Muscle of back (tissue), 11 donors: ENCODE results near the gene PRR30. TPM values are rescaled to one million over a fixed set of nuclear protein-coding genes. Genes with fewer than 3 reads are reported as not detected.
"Not testable (repeated sequence)": the region's sequence is repeated elsewhere in the genome, so short reads cannot be mapped to it uniquely, and the experiment has no call there.

ENCODE experiments used
- DNase-seq, 3 donors: peaks; one replicate each; pipeline versions ENCODE4 v3.0.0 to v3.0.0-alpha.2; 2013
- polyA plus RNA-seq, 10 donors: library from polyadenylated mRNA; unstranded; fragments of 120-200 nt; gene quantifications; one replicate each; pipeline ENCODE4 v1.2.1, GENCODE V29; 2013; ENCODE audit not compliant: insufficient read length in 10 of 10

PRR30 gene
- polyA plus RNA-seq, 10 donors: not detected

DNA sequence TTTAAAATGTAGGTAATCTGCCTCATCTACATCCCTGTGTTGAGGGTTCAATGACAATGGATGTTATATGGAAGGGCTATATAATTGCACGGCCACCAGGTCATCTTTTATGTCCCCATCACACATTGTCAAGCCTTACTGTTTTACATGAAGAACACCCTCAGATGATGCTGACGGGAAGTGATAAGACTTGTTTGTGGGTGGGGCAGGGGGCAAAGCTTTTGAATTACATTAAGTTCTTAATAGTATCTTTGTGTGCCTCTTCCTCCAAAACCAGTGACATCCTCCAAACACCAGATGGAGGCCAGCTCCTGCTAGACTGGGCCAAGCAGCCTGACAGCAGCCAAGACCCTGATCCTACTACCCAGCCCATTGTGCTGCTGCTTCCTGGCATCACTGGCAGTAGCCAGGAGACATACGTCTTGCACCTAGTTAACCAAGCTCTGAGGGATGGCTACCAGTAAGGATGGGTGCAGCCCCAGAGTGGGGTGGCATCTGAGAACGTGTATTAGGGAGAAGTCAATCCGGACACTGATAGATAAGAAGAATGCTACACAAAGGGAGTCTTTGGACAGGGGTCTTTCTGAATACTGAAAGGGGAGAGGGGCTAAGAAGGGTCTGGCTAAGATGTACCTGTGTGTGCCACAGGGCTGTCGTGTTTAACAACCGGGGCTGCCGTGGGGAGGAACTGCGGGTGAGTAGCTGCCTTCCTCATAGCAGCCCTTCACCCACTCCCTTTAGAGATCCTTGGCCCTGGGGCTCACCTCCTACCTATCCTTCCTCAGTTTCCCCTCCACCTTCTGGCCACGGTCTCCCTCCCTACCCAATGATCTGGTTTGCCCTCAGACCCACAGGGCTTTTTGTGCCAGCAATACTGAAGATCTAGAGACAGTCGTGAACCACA is 10.3 kb downstream of the PRR30 start:
- no peak for DNase-seq

DNA sequence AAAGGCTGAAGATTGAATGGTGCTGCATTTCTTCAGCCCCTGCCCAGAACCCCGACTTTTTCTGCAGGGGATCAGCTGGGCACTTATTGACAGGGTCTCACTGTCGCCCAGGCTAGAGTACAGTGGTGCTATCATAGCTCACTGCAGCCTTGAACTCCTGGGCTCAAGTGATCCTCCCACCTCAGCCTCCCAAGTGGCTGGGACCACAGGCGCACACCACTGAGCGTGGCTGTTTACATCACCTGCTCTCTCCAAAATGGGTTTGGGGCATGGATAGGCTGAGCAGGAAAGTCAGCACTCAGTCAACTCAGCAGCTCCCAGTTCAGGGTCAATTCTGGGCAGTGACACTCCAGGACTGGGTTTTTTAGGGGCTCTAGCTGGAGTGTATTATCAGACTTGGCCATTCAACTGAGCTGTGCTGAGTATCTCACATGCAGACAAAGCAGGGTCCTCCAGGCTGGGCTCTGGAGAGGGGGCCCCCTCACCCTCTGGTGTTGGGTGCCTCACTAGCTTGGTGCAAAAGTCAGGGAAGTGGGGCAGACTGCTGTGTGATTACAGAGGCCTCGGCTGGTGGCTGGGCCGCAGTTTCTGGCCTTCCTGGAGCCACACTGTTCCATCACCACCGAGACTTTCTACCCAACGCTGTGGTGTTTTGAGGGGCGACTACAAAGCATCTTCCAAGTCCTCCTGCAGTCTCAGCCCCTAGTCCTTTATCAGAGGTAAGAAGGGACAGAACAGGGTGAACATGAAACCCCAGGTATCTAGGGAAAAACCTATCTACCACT is 11.1 kb downstream of the PRR30 start:
- no peak for DNase-seq

DNA sequence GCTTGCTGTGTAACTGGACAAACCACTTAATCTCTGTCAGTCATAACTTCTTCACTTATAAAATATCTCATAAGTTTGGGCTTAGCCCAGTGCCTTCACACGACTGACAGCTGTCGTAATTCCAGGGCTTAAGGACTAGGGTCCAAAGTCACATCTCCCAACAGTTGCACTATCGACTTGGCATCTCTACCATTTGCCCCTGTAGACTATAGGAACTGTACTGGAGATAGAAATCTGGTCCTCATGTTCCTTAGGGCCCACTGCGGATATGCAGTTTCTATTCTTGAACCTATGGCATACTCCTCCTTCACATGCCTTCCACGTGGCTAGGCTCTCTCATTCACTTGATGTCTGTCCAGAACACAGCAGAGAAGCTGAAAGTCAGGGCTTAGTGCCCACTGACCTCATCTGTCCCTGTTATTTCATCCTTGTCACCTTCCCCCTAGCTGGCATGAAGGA is 12.9 kb downstream of the PRR30 start:
- DNase-seq: no peak

DNA sequence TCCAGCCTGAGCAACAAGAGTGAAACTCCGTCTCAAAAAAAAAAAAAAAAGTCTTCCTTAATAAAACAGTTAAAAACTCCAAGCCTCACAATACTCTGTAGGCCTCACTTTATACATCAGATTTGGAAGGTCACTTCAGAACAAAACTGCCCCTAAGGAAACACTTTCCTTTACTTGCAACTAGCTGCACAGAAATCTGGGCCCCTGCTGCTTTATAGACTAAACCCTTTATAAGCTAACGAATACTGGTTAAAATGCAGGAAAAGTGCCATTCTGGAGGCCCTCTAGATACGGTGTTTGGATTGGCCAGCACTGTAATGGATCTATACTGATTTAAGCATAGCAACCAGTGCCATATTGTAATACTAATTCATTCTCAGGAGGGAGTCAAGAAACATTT is 14.1 kb downstream of the PRR30 start:
- DNase-seq: no peak

DNA sequence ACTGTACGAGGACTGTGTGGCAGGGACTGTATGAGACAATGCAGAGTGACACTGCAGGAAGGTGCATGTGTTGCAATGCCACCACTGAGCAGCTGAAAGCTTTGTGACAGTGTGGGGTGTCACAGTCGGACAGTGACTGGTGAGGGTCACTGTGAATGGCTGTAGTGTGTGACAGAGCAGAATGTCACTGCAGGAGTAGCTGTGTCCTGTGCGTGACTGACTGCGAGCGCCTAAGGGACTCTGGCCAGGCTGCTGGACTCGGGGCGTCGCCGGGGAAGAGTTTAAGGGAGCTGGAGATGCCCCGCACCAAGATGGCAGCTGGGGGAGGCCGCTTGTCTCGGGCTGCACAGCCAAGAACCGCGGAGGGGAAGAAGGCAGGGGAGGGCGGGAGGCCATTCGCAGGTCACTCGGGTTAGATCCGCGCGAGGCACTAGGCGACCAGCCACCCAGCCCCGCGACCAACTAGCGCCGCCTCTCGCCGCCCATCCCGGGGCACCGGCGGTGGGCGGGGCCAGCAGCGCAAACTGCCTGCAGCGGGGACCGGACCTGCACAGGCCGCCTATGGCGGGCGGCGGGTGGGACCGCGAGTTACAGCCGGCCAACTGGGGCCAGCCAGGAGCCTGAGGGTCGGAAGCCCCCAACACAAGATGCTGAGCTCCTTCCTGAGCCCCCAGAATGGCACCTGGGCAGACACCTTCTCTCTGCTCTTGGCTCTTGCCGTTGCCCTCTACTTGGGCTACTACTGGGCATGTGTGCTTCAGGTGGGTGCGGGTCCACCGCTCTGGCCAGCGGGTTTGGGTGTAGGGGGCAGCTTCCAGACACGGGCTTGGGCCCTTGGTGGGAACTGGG is 15.7 kb downstream of the PRR30 start, which contains the start of gene ABHD1:
Gene ABHD1 (plus strand): TSS at position 514 of the 849 bp plus-strand sequence. CDS start 134 bp downstream, at position 648.
- DNase-seq: peak in 1 of 3 donors; percentile 66

DNA sequence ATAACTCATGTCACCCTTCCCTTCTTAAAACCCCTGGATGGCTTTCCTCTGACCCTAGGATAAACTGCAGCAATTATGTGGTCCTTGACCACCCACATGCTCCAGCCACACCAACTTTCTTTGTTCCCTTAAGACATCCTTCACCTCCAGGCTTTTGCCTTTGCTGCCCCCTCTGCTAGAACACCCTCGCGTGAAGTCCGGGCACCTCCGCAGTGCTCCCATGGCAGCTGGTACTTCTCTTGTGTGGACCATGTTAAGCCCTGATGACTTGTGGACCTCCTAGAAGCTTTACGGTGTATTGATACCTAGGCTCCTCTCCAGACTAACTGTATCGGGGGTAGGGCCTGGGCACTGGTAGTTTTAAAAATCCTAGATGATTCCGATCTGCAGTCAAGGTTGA is 16.4 kb downstream of the PRR30 start:
- no peak for DNase-seq

DNA sequence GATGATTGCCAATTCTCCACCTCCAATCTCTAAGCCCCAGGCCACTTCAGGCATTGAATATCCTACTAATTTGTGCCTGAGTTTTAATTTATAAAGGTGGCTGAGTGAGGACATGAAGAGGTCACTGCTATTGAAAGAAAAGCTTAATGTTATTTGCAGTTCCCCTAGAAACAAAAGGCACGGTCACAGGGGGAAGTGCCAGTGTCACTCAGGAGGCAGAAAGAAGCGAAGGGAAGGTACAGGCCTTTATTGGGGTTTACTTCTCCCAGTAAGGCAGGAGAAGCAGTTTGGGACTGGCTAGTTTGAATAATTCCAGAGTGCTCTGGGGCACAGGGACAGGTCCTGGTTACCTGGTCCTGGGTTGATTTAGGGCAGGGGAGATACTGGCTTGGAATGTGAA is 17.3 kb downstream of the PRR30 start:
- DNase-seq: no peak

DNA sequence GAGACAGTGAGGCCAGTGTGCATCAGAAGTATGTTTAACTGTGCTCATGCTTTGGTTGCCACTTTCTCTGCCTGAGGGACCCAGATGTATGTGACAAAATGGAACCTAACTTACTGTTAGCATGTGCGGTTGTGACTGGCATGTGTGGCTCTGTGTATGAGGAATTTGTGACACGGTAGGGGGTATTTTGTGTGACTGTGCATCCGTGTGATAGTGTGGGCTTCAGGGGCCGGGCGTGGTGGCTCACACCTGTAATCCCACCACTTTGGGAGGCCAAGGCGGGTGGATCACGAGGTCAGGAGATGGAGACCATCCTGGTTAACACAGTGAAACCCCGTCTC is 19.9 kb downstream of the PRR30 start:
- DNase-seq: not testable (repeated sequence)

DNA sequence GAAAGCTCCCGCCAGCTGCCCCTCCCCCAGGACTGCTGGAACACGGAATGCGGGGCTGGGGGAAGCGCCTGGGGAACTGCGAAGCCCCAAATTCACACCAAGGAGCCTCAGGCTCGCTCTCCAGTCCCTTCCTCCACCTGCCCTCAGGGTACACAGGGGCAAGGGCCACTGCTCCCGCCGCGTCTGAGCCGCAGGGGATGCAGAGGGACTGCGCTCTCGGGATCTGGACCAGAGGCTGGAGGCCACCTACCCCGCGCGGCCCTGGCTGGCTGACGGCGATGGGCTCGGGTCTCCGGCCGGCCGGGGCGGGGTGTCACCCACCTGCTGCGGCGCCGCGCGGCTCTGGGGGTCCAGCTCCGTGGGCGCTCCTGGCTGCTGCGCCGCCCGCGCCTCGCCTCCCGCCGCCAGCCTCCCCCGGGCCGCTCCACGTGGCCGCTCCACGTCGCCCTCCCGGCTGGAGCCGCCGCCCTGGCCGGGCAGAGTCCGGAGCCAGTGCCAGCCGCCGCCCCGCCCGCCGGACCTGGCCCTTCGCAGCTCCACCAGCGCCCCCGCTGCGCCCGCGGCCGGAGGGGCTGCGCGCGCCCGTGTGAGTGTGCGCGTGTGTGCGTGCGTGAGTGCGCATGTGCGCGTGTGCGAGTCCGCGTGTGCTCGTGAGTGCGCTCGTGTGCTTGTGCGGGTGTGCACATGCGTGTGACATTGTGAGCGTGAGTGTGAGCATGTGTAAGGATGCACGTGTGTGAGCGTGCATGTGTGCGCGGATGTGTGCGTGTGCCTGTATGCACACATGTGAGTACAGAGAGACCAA is 20.5 kb downstream of the PRR30 start, which contains the start of gene CGREF1:
Gene CGREF1 (minus strand): TSS at position 604 of the 805 bp plus-strand sequence. CDS start 14,762 bp downstream, outside the sequence.
- no peak for DNase-seq

DNA sequence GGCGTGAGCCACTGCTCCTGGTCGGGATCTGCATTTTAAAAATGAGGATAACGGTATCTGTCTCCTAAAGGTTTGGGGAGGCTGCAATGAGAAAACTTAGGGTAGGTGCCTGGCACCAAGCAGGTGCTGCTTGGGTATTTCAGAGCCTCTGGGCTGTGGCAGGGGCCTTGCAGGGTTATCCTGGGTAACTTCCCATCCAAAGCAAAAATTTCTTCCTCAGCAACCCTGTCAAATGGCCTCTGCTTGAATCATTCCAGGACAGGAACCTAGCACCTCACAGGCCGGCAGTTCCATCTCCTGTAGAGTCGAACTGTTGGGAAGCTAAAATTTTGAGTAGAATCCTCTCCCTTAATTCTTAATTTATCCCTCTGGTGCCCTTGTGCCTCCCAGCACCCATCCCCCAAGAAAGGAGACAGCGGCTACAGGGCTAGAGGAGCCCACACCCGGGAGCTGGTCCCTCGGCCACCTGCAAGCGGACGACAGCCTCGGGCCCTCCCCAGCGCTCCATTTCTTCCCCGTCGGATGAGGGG is 21.1 kb downstream of the PRR30 start:
- no peak for DNase-seq

DNA sequence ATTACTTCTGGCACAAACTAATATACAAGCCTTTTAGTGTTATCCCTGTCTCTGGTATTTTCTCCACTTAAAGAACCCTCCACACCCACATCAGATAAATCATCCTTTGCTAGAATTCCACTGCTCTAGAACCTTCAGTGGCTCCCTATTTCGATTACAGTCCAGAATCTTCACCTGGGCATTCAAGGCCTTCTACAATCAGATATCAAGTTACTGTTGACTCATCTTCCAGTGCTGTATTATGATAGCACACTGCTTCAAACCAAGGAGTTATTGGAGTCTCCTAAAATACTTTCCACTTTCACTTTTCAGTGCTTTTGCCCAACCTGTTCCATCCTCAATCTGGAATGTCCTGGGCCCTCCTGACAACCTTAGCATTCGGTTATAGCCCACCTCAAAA is 23.7 kb downstream of the PRR30 start:
- no peak for DNase-seq

DNA sequence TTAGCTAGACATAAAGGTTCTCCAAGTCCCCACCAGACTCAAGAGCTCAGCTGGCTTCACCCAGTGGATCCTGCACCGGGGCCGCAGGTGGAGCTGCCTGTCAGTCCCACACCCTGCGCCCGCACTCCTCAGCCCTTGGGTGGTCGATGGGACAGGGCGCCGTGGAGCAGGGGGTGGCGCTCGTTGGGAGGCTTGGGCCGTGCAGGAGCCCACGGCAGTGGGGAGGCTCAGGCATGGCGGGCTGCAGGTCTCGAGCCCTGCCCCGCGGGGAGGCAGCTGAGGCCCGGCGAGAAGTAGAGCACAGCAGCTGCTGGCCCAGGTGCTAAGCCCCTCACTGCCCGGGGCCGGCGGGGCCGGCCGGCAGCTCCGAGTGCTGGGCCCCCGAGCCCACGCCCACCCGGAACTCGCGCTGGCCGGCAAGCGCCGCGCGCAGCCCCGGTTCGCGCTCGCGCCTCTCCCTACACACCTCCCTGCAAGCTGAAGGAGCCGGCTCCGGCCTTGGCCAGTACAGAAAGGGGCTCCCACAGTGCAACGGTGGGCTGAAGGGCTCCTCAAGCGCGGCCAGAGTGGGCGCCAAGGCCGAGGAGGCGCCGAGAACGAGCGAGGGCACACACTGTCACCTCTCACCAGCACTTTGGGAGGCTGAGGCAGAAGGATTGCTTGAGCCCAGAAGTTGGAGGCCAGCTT is 27.7 kb downstream of the PRR30 start:
- DNase-seq: not testable (repeated sequence)

DNA sequence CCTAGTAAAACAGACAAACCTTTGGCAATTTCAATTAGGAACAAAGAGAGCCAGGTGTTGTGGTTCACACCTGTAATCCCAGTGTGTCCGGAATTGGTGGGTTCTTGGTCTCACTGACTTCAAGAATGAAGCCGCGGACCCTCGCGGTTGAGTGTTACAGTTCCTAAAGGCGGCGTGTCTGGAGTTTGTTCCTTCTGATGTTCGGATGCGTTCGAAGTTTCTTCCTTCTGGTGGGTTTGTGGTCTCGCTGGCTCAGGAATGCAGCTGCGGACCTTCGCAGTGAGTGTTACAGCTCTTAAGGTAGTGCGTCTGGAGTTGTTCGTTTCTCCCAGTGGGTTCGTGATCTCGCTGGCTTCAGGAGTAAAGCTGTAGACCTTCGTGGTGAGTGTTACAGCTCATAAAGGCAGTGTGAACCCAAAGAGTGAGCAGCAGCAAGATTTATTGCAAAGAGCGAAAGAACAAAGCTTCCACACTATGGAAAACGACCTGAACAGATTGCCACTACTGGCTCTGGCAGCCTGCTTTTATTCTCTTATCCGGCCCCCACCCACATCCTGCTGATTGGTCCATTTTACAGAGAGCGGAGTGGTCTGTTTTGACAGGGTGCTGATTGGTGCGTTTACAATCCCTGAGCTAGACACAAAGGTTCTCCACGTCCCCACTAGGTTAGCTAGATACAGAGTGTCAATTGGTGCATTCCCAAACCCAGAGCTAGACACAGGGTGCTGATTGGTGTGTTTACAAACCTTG is 28.4 kb downstream of the PRR30 start:
- DNase-seq: not testable (repeated sequence)

DNA sequence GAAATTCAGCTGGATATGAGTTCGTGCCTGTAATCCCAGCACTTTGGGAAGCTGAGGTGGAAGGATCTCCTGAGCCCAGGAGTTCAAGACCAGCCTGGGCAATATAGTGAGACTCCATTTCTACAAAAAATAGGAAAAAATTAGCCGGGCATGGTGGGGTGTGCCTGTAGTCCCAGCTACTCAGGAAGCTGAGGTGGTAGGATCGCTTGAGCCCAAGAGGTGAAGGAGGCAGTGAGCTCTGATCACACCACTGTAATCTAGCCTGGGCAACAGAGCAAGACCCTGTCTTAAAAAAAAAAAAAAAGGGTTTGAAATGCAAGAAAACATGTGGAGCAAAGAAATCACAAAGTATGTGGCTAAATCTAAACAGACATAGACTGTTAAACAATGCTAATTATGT is 30.1 kb downstream of the PRR30 start:
- DNase-seq: no peak

DNA sequence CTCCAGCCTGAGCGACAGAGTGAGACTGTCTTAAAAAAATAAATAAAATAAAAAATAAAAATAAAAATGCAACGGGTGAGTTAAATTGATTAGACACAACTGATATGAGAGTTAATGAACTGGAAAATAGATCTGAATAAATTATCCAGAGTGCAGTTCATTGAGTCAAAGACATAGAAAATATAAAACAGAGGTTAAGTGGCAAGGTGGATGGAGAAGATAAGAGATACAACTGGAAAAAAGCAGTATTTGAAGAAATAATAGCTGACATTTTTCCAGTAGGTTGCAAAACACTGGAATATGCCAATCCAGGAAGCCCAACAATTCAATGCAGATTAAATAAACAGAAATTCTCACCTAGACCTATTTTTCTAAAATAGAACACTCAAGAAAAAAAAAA is 31.0 kb downstream of the PRR30 start:
- no peak for DNase-seq

DNA sequence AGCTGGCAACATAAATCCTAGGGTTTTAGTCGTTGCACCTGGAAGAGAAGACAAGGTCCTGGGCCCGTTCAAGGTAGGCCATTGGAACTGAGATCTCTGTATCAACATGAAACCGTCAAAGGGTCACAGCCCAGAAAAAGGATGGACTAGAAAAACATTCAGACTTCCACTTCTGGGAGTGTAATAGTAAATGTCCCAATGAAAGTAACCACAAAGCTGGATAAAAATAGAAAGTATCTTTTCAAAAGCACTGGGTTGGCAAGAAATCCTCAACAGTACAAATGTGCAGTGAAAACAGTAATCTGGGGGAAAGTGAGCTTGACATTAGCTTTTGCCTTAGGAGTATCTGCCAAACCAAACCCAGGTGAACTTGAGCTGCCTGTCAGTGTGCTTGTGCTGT is 33.2 kb downstream of the PRR30 start:
- DNase-seq: no peak

DNA sequence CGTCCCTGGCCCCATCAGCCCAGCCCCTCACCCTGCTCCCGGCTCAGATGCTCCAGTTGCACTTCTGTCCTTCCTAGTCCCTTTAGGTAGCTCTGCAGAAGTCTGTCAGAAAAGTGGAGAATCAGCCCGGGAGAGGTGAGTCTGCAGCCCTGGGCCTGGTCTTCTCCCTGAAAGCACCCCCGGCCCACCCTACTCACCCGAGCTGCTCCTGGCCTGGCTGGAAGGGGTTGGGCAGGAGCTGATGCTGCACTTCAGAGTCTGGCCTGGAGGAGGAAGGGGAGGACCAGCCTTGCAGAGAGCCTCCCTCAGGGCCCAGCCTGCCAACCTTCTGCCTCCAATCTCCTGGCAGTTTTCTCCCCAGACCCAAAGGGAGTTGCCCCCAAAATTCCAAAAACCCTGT is 36.9 kb downstream of the PRR30 start:
- no peak for DNase-seq

DNA sequence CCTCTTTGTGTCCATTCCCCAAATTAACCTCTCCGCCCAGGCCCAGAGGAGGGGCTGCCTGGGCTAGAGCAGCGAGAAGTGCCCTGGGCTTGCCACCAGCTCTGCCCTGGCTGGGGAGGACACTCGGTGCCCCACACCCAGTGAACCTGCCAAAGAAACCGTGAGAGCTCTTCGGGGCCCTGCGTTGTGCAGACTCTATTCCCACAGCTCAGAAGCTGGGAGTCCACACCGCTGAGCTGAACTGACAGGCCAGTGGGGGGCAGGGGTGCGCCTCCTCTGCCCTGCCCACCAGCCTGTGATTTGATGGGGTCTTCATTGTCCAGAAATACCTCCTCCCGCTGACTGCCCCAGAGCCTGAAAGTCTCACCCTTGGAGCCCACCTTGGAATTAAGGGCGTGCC is 39.2 kb downstream of the PRR30 start:
- no peak for DNase-seq

DNA sequence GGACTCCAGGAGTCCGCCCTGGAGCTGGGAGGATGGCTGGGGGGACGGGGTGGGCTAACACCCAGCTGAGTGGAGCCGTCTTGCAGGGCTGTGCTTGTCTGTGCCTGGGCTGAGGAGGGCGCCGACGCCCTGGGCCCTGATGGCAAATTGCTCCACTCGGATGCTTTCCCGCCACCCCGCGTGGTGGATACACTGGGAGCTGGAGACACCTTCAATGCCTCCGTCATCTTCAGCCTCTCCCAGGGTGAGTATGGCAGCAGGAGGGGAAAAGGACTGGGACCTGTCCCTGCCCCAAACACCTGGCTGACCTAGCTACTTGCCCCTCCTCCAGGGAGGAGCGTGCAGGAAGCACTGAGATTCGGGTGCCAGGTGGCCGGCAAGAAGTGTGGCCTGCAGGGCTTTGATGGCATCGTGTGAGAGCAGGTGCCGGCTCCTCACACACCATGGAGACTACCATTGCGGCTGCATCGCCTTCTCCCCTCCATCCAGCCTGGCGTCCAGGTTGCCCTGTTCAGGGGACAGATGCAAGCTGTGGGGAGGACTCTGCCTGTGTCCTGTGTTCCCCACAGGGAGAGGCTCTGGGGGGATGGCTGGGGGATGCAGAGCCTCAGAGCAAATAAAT is 39.8 kb downstream of the PRR30 start:
- no peak for DNase-seq
